GM21737 (cell line): ENCODE data around the gene KRTAP5-11.
"Not testable (repeated sequence)": the region's sequence is repeated elsewhere in the genome, so short reads cannot be mapped to it uniquely, and the experiment has no call there.

ENCODE experiments used
- ATAC-seq: cut with Tn5 transposase; IDR thresholded peaks from one replicate; pipeline ENCODE4 v1.9.1; 2021; ENCODE audit warnings: mild to moderate bottlenecking, moderate library complexity; ENCODE audit not compliant: unreplicated experiment

KRTAP5-11 gene

GRCh38 chr11:71558996-71559395 lies 23.7 kb downstream of the KRTAP5-11 start:
- no peak for ATAC-seq

GRCh38 chr11:71557257-71557656 lies 25.4 kb downstream of the KRTAP5-11 start:
- no peak for ATAC-seq

GRCh38 chr11:71556018-71556417 lies 26.7 kb downstream of the KRTAP5-11 start:
- ATAC-seq: no peak

- no peak for ATAC-seq
These were observed 27.2 kb downstream of the KRTAP5-11 start for GRCh38 chr11:71555508-71555907.

GRCh38 chr11:71554996-71555395 lies 27.7 kb downstream of the KRTAP5-11 start:
- ATAC-seq: no peak

GRCh38 chr11:71551711-71552110 lies 31.0 kb downstream of the KRTAP5-11 start:
- no peak for ATAC-seq

GRCh38 chr11:71548716-71549151 lies 33.9 kb downstream of the KRTAP5-11 start:
- no peak for ATAC-seq

GRCh38 chr11:71548120-71548519 lies 34.6 kb downstream of the KRTAP5-11 start, which contains the start of gene KRTAP5-9:
Gene KRTAP5-9 (plus strand): TSS chr11:71548420. CDS start chr11:71548658, 238 bp downstream.
- ATAC-seq: no peak

- no peak for ATAC-seq
These were observed 37.2 kb downstream of the KRTAP5-11 start for GRCh38 chr11:71545405-71545966.

GRCh38 chr11:71544525-71545214 lies 38.0 kb downstream of the KRTAP5-11 start:
- ATAC-seq: no peak

- no peak for ATAC-seq
These were observed 38.8 kb downstream of the KRTAP5-11 start for GRCh38 chr11:71543866-71544265.

GRCh38 chr11:71542879-71543777 lies 39.5 kb downstream of the KRTAP5-11 start:
- ATAC-seq: no peak

GRCh38 chr11:71542382-71542781 lies 40.3 kb downstream of the KRTAP5-11 start:
- ATAC-seq: no peak

- not testable (repeated sequence) for ATAC-seq
These were observed 42.0 kb downstream of the KRTAP5-11 start for GRCh38 chr11:71540521-71541304.

GRCh38 chr11:71539971-71540370 lies 42.7 kb downstream of the KRTAP5-11 start:
- ATAC-seq: not testable (repeated sequence)

GRCh38 chr11:71539017-71539416 lies 43.7 kb downstream of the KRTAP5-11 start:
- no peak for ATAC-seq

- no peak for ATAC-seq
These were observed 44.0 kb downstream of the KRTAP5-11 start for GRCh38 chr11:71538666-71538990.

GRCh38 chr11:71537977-71538665 lies 44.6 kb downstream of the KRTAP5-11 start, which contains the start of gene KRTAP5-8:
Gene KRTAP5-8 (plus strand): TSS chr11:71538025. CDS start chr11:71538056, 31 bp downstream.
- ATAC-seq: not testable (repeated sequence)

GRCh38 chr11:71537537-71537936 lies 45.1 kb downstream of the KRTAP5-11 start:
- ATAC-seq: no peak

GRCh38 chr11:71535825-71536224 lies 46.9 kb downstream of the KRTAP5-11 start:
- no peak for ATAC-seq
